ENCODE data around the gene CYP26B1.
"Not testable (repeated sequence)": the region's sequence is repeated elsewhere in the genome, so short reads cannot be mapped to it uniquely, and the experiment has no call there.

The CYP26B1 gene

GRCh38 chr2:72090781-72091482 is 56.7 kb downstream of the CYP26B1 start:
- no peak for TF ChIP-seq Cebpa-rat (IDR thresholded peaks at IDR 0.05)
- Histone ChIP-seq H3K9me3 (replicated peaks in 1 of 11) (peaks cover 0 to 27% (median 14%) of the 10 kb centered on the region in 11 experiments; a peak in 12 of 22 replicates), H3K4me3 (no peak overlapping the region), H3K36me3 (no peaks in the 10 kb centered on the region), H3K4me1 (peaks cover 0 to 8% (median 0%) of the 10 kb centered on the region in 10 experiments; a peak in 4 of 20 replicates), H3K27ac (no peak overlapping the region), H3K27me3 (no peaks in the 10 kb centered on the region), H4K20me1 (no peaks in the 10 kb centered on the region), H3K4me2 (no peak overlapping the region), H3K9ac (no peak overlapping the region)

- H3K4me3 ChIP-seq = no peak overlapping the region
- no peak overlapping the region for H3K4me2 ChIP-seq
- no peak overlapping the region for H3K27ac ChIP-seq
- TF ChIP-seq Cebpa-rat (IDR thresholded peaks at IDR 0.05) = no peak
- H3K27me3 ChIP-seq = no peaks in the 10 kb centered on the region
- no peaks in the 10 kb centered on the region for H4K20me1 ChIP-seq
- H3K9me3 ChIP-seq (replicated peaks in 1 of 11) = peaks cover 0 to 28% (median 14%) of the 10 kb centered on the region in 11 experiments; a peak in 12 of 22 replicates
- no peak overlapping the region for H3K9ac ChIP-seq
- peaks cover 0 to 8% (median 0%) of the 10 kb centered on the region in 10 experiments; a peak in 4 of 20 replicates for H3K4me1 ChIP-seq
- no peaks in the 10 kb centered on the region for H3K36me3 ChIP-seq
Observed at GRCh38 chr2:72090271-72090720, 57.4 kb downstream of the CYP26B1 start.

GRCh38 chr2:72089537-72089936 is 58.1 kb downstream of the CYP26B1 start:
- Histone ChIP-seq H3K27ac (no peak overlapping the region), H3K36me3 (no peaks in the 10 kb centered on the region), H3K9ac (no peak overlapping the region), H3K4me1 (peaks cover 0 to 8% (median 0%) of the 10 kb centered on the region in 10 experiments; a peak in 3 of 20 replicates), H3K4me2 (no peak overlapping the region), H3K9me3 (replicated peaks in 1 of 11) (peaks cover 0 to 28% (median 14%) of the 10 kb centered on the region in 11 experiments; a peak in 12 of 22 replicates), H4K20me1 (no peaks in the 10 kb centered on the region), H3K27me3 (no peaks in the 10 kb centered on the region), H3K4me3 (no peak overlapping the region)
- TF ChIP-seq Cebpa-rat (IDR thresholded peaks at IDR 0.05) = no peak

- no peak overlapping the region for H3K4me3 ChIP-seq
- no peaks in the 10 kb centered on the region for H3K27me3 ChIP-seq
- no peak overlapping the region for H3K27ac ChIP-seq
- no peaks in the 10 kb centered on the region for H3K36me3 ChIP-seq
- H3K9ac ChIP-seq = no peak overlapping the region
- TF ChIP-seq Cebpa-rat (IDR thresholded peaks at IDR 0.05) = no peak
- H3K9me3 ChIP-seq (replicated peaks in 1 of 11) = peaks cover 0 to 28% (median 14%) of the 10 kb centered on the region in 11 experiments; a peak in 12 of 22 replicates
- peaks cover 0 to 8% (median 0%) of the 10 kb centered on the region in 10 experiments; a peak in 3 of 20 replicates for H3K4me1 ChIP-seq
- H4K20me1 ChIP-seq = no peaks in the 10 kb centered on the region
- H3K4me2 ChIP-seq = no peak overlapping the region
Observed at GRCh38 chr2:72089028-72089427, 58.6 kb downstream of the CYP26B1 start.

- H3K4me2 ChIP-seq, H3K27me3 ChIP-seq, H3K4me3 ChIP-seq, H4K20me1 ChIP-seq, H3K4me1 ChIP-seq, H3K9ac ChIP-seq, H3K27ac ChIP-seq, H3K36me3 ChIP-seq: not testable (repeated sequence)
- peaks cover 0 to 28% (median 14%) of the 10 kb centered on the region in 11 experiments; a peak in 12 of 22 replicates for H3K9me3 ChIP-seq (replicated peaks in 1 of 11)
Observed at GRCh38 chr2:72086871-72087633, 60.6 kb downstream of the CYP26B1 start.

GRCh38 chr2:72085513-72085912 is 62.1 kb downstream of the CYP26B1 start:
- no peak for TF ChIP-seq Cebpa-rat (IDR thresholded peaks at IDR 0.05)
- Histone ChIP-seq H3K9me3 (replicated peaks in 1 of 11) (peaks cover 12 to 38% (median 25%) of the 10 kb centered on the region in 11 experiments; a peak in 17 of 22 replicates), H3K27me3 (no peaks in the 10 kb centered on the region), H3K9ac (no peak overlapping the region), H3K27ac (no peak overlapping the region), H4K20me1 (no peaks in the 10 kb centered on the region), H3K4me2 (no peak overlapping the region), H3K4me1 (no peaks in the 10 kb centered on the region), H3K36me3 (no peaks in the 10 kb centered on the region), H3K4me3 (no peak overlapping the region)

GRCh38 chr2:72085036-72085435 is 62.6 kb downstream of the CYP26B1 start:
- no peak overlapping the region for H3K27ac ChIP-seq
- peaks cover 13 to 43% (median 27%) of the 10 kb centered on the region in 11 experiments; a peak in 17 of 22 replicates for H3K9me3 ChIP-seq (replicated peaks in 1 of 11)
- no peak overlapping the region for H3K4me3 ChIP-seq
- no peaks in the 10 kb centered on the region for H3K4me1 ChIP-seq
- H3K27me3 ChIP-seq = no peaks in the 10 kb centered on the region
- no peaks in the 10 kb centered on the region for H4K20me1 ChIP-seq
- no peak overlapping the region for H3K9ac ChIP-seq
- no peak for TF ChIP-seq Cebpa-rat (IDR thresholded peaks at IDR 0.05)
- no peaks in the 10 kb centered on the region for H3K36me3 ChIP-seq
- H3K4me2 ChIP-seq = no peak overlapping the region

- H3K4me3 ChIP-seq = no peak overlapping the region
- no peaks in the 10 kb centered on the region for H3K36me3 ChIP-seq
- H3K9ac ChIP-seq = no peak overlapping the region
- no peaks in the 10 kb centered on the region for H3K4me1 ChIP-seq
- no peaks in the 10 kb centered on the region for H4K20me1 ChIP-seq
- TF ChIP-seq Cebpa-rat (IDR thresholded peaks at IDR 0.05) = no peak
- no peak overlapping the region for H3K4me2 ChIP-seq
- no peak overlapping the region for H3K27ac ChIP-seq
- peaks cover 13 to 47% (median 27%) of the 10 kb centered on the region in 11 experiments; a peak in 17 of 22 replicates for H3K9me3 ChIP-seq (replicated peaks in 1 of 11)
- no peaks in the 10 kb centered on the region for H3K27me3 ChIP-seq
Observed at GRCh38 chr2:72084584-72084976, 63.1 kb downstream of the CYP26B1 start.

GRCh38 chr2:72083751-72084583 is 63.7 kb downstream of the CYP26B1 start:
- Histone ChIP-seq H3K4me3 (no peak overlapping the region), H3K4me1 (no peaks in the 10 kb centered on the region), H3K9me3 (replicated peaks in 1 of 11) (peaks cover 13 to 42% (median 26%) of the 10 kb centered on the region in 11 experiments; a peak in 16 of 22 replicates), H3K4me2 (no peak overlapping the region), H3K36me3 (no peaks in the 10 kb centered on the region), H4K20me1 (no peaks in the 10 kb centered on the region), H3K27ac (no peak overlapping the region), H3K27me3 (no peaks in the 10 kb centered on the region), H3K9ac (no peak overlapping the region)
- TF ChIP-seq Cebpa-rat (IDR thresholded peaks at IDR 0.05) = no peak
